H9 (cell line): ENCODE data around the gene SORCS2. TPM values are rescaled to one million over a fixed set of nuclear protein-coding genes. Genes with fewer than 3 reads are reported as not detected.

Source experiments
- DNase-seq: peaks from one replicate; pipeline ENCODE4 v3.0.0-alpha.2; 2017
- H2AFZ ChIP-seq: one replicate; pipeline ENCODE4 v1.6.1; 2013; ENCODE audit warnings: mild to moderate bottlenecking, low read length, control low read depth, moderate library complexity
- H2AK5ac ChIP-seq: 2 replicates; pipeline ENCODE4 v1.6.1; 2013; ENCODE audit warnings: low read length, control low read depth, mixed read lengths; ENCODE audit not compliant: insufficient read length
- H2BK120ac ChIP-seq: one replicate; pipeline ENCODE4 v1.6.1; 2013; ENCODE audit warnings: low read depth, mild to moderate bottlenecking, low read length, control low read depth, inconsistent platforms; ENCODE audit not compliant: poor library complexity, severe bottlenecking
- H2BK12ac ChIP-seq: 2 replicates; pipeline ENCODE4 v1.6.1; 2013; ENCODE audit warnings: low read length, control low read depth, mixed read lengths, low read depth; ENCODE audit not compliant: insufficient read length
- H2BK15ac ChIP-seq: 2 replicates; pipeline ENCODE4 v1.6.1; 2013; ENCODE audit warnings: low read depth, low read length, control low read depth
- H2BK20ac ChIP-seq: one replicate; pipeline ENCODE4 v1.6.1; 2013; ENCODE audit warnings: low read depth, mild to moderate bottlenecking, low read length, control low read depth, inconsistent platforms; ENCODE audit not compliant: poor library complexity, severe bottlenecking
- H2BK5ac ChIP-seq: 2 replicates; pipeline ENCODE4 v1.6.1; 2013; ENCODE audit warnings: low read length, control low read depth, mixed read lengths; ENCODE audit not compliant: insufficient read length
- H3K14ac ChIP-seq: 2 replicates; pipeline ENCODE4 v1.6.1; 2013; ENCODE audit warnings: low read length, control low read depth; ENCODE audit not compliant: insufficient read depth
- H3K18ac ChIP-seq: 2 replicates; pipeline ENCODE4 v1.6.1; 2013; ENCODE audit warnings: low read depth, mild to moderate bottlenecking, mixed read lengths, low read length, control low read depth; ENCODE audit not compliant: insufficient read length
- H3K23ac ChIP-seq: 2 replicates; pipeline ENCODE4 v1.6.1; 2013; ENCODE audit warnings: low read length, control low read depth, mixed read lengths, low read depth; ENCODE audit not compliant: insufficient read length
- H3K23me2 ChIP-seq: 2 replicates; pipeline ENCODE4 v1.6.1; 2013; ENCODE audit warnings: low read depth, mild to moderate bottlenecking, mixed read lengths, low read length, control low read depth; ENCODE audit not compliant: insufficient read length, poor library complexity, severe bottlenecking
- H3K27ac ChIP-seq: 2 replicates; pipeline ENCODE4 v1.5.1; 2013; ENCODE audit warnings: low read length, control low read depth, mixed read lengths, low read depth; ENCODE audit not compliant: insufficient read length
- H3K27me3 ChIP-seq: 2 replicates; pipeline ENCODE4 v1.6.1; 2013; ENCODE audit warnings: low read length, control low read depth, inconsistent platforms; ENCODE audit not compliant: insufficient read depth
- H3K4ac ChIP-seq: 2 replicates; pipeline ENCODE4 v1.6.1; 2013; ENCODE audit warnings: low read depth, mild to moderate bottlenecking, control low read depth, inconsistent platforms, low read length, moderate library complexity
- H3K4me1 ChIP-seq: 2 replicates; pipeline ENCODE4 v1.6.1; 2013; ENCODE audit warnings: low read length, control low read depth, inconsistent platforms; ENCODE audit not compliant: insufficient read depth
- H3K4me2 ChIP-seq: 2 replicates; pipeline ENCODE4 v1.6.1; 2013; ENCODE audit warnings: low read length, control low read depth, mixed read lengths; ENCODE audit not compliant: insufficient read length, insufficient read depth
- H3K56ac ChIP-seq: 2 replicates; pipeline ENCODE4 v1.6.1; 2013; ENCODE audit warnings: low read depth, mild to moderate bottlenecking, mixed read lengths, low read length, control low read depth; ENCODE audit not compliant: insufficient read length
- H3K79me1 ChIP-seq: 2 replicates; pipeline ENCODE4 v1.6.1; 2013; ENCODE audit warnings: low read depth, mild to moderate bottlenecking, moderate library complexity, low read length, control low read depth, inconsistent platforms; ENCODE audit not compliant: insufficient read depth, poor library complexity, severe bottlenecking
- H3K79me2 ChIP-seq: 2 replicates; pipeline ENCODE4 v1.6.1; 2013; ENCODE audit warnings: low read length, control low read depth, inconsistent platforms; ENCODE audit not compliant: insufficient read depth
- H3K9ac ChIP-seq: 2 replicates; pipeline ENCODE4 v1.6.1; 2013; ENCODE audit warnings: low read length, control low read depth, mixed read lengths; ENCODE audit not compliant: insufficient read length; ENCODE audit errors: extremely low read depth
- H3K9me3 ChIP-seq: one replicate; pipeline ENCODE4 v1.6.1; 2013; ENCODE audit warnings: low read depth, low read length, inconsistent platforms; ENCODE audit not compliant: control insufficient read depth
- H3T11ph ChIP-seq: one replicate; pipeline ENCODE4 v1.6.1; 2013; ENCODE audit warnings: mild to moderate bottlenecking, low read length, control low read depth, inconsistent platforms
- H4K20me1 ChIP-seq: one replicate; pipeline ENCODE4 v1.6.1; 2013; ENCODE audit not compliant: control insufficient read depth, insufficient read length, insufficient read depth
- H4K5ac ChIP-seq: 2 replicates; pipeline ENCODE4 v1.6.1; 2013; ENCODE audit warnings: low read depth, mild to moderate bottlenecking, mixed read lengths, low read length, control low read depth; ENCODE audit not compliant: insufficient read length
- H4K8ac ChIP-seq: replicated peaks from 2 replicates; pipeline ENCODE4 v1.6.1; 2013; ENCODE audit warnings: low read length, control low read depth, mixed read lengths, low read depth; ENCODE audit not compliant: insufficient read length
- H4K91ac ChIP-seq: 2 replicates; pipeline ENCODE4 v1.6.1; 2013; ENCODE audit warnings: low read depth, mild to moderate bottlenecking, moderate library complexity, mixed read lengths, low read length, control low read depth; ENCODE audit not compliant: insufficient read length
- H3K27ac Mint-ChIP-seq, 3 experiments: 2 replicates in 2 of 3; 3 replicates in 1 of 3; pipeline ENCODE4 v1.8.0; 2020 to 2021; ENCODE audit warnings: mixed read lengths in 3 of 3, mild to moderate bottlenecking in 1 of 3, moderate library complexity in 1 of 3
- H3K27me3 Mint-ChIP-seq: 2 replicates; pipeline ENCODE4 v1.8.0; 2021; ENCODE audit warnings: low read depth, mild to moderate bottlenecking, moderate library complexity, mixed read lengths
- H3K36me3 Mint-ChIP-seq, 3 experiments: 2 replicates in 2 of 3; 3 replicates in 1 of 3; pipeline ENCODE4 v1.8.0; 2020 to 2021; ENCODE audit warnings: low read depth in 3 of 3, mixed read lengths in 3 of 3; ENCODE audit not compliant: insufficient read depth in 1 of 3
- H3K4me1 Mint-ChIP-seq, 2 experiments: 2 replicates each; pipeline ENCODE4 v1.8.0; 2020; ENCODE audit warnings: mixed read lengths in 2 of 2
- H3K4me3 Mint-ChIP-seq, 2 experiments: 2 replicates in 1 of 2; 3 replicates in 1 of 2; pipeline ENCODE4 v1.8.0; 2020 to 2021; ENCODE audit warnings: mild to moderate bottlenecking in 2 of 2, mixed read lengths in 2 of 2, moderate library complexity in 1 of 2
- H3K9me3 Mint-ChIP-seq, 2 experiments: 2 replicates in 1 of 2; 3 replicates in 1 of 2; pipeline ENCODE4 v1.8.0; 2020; ENCODE audit warnings: mild to moderate bottlenecking in 2 of 2, mixed read lengths in 2 of 2, moderate library complexity in 1 of 2
- WGBS: extraction: QIAGEN DNeasy Blood & Tissue Kit; methylation state at CpG from one replicate; pipeline ENCODE4 v1.1.7; 2013; ENCODE audit warnings: missing lambda C conversion rate, low lambda C conversion rate, mixed read lengths; ENCODE audit not compliant: insufficient read length; ENCODE audit errors: extremely low coverage; 5-methylcytosine and 5-hydroxymethylcytosine counted together
- total RNA-seq: library from RNA; stranded (reverse); gene quantifications from 2 replicates; pipeline ENCODE4 v1.2.1, GENCODE V29; 2021
- TF ChIP-seq, protein P1 (sequence below): fragments of 200-600 bp; sonication (generic); conservative IDR thresholded peaks from 3 replicates; pipeline ENCODE4 v1.8.0; 2021; ENCODE audit warnings: antibody characterized with exemption, mild to moderate bottlenecking

The SORCS2 gene
- total RNA-seq, 1 experiment from 2014 or later: 0.57 TPM

DNA sequence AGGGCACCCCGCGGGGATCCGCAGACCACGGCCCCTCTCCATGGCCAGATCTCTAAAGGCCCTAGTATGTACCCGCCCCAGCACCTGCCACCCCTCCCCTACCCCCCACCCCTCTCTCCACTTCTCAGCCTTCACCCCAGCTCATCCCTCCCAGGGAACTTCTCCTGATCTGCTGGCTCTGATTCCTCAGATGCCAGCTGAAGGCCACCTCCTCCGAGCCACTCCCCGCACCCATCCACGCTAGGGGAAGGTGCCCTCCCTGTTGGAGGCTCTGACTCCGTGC lies 230.5 kb downstream of the SORCS2 start:
- TF ChIP-seq, protein P1, sequence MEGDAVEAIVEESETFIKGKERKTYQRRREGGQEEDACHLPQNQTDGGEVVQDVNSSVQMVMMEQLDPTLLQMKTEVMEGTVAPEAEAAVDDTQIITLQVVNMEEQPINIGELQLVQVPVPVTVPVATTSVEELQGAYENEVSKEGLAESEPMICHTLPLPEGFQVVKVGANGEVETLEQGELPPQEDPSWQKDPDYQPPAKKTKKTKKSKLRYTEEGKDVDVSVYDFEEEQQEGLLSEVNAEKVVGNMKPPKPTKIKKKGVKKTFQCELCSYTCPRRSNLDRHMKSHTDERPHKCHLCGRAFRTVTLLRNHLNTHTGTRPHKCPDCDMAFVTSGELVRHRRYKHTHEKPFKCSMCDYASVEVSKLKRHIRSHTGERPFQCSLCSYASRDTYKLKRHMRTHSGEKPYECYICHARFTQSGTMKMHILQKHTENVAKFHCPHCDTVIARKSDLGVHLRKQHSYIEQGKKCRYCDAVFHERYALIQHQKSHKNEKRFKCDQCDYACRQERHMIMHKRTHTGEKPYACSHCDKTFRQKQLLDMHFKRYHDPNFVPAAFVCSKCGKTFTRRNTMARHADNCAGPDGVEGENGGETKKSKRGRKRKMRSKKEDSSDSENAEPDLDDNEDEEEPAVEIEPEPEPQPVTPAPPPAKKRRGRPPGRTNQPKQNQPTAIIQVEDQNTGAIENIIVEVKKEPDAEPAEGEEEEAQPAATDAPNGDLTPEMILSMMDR: no peak
- H3K4me1 Mint-ChIP-seq: peaks cover 9 to 16% of the 10 kb centered on the region in 2 experiments
- H3K18ac ChIP-seq: no peak overlapping the region
- no peak overlapping the region for H3T11ph ChIP-seq
- no peak overlapping the region for H2BK5ac ChIP-seq
- H2AFZ ChIP-seq: no peak overlapping the region
- H3K9ac ChIP-seq: no peak overlapping the region
- WGBS: no CpG with 5 or more reads among the region's 9 CpGs
- no peaks in the 10 kb centered on the region for H3K79me2 ChIP-seq
- H3K14ac ChIP-seq: no peak overlapping the region; the same call in 1 of the 2 replicates
- no peak overlapping the region for H4K5ac ChIP-seq
- no peak for DNase-seq
- no peak overlapping the region for H2BK20ac ChIP-seq
- H3K27me3 Mint-ChIP-seq: peaks cover 39% of the 10 kb centered on the region
- H2AK5ac ChIP-seq: no peak overlapping the region
- peaks cover 8 to 10% of the 10 kb centered on the region in 2 experiments for H3K9me3 Mint-ChIP-seq
- H2BK12ac ChIP-seq: no peak overlapping the region
- peaks cover 3% of the 10 kb centered on the region for H3K23me2 ChIP-seq
- no peaks in the 10 kb centered on the region for H4K20me1 ChIP-seq
- H3K27ac Mint-ChIP-seq: no peak overlapping the region
- no peak overlapping the region for H3K4me2 ChIP-seq
- H3K56ac ChIP-seq: no peak overlapping the region
- no peak overlapping the region for H3K27ac ChIP-seq
- no peak overlapping the region for H2BK120ac ChIP-seq
- H2BK15ac ChIP-seq: no peak overlapping the region
- H3K4me3 Mint-ChIP-seq: no peak overlapping the region
- H4K91ac ChIP-seq: no peak overlapping the region
- H3K4me1 ChIP-seq: no peaks in the 10 kb centered on the region; the same call in 1 of the 2 replicates
- no peak overlapping the region for H3K4ac ChIP-seq
- H3K27me3 ChIP-seq: no peaks in the 10 kb centered on the region; the same call in 1 of the 2 replicates
- no peak overlapping the region for H3K23ac ChIP-seq
- no peaks in the 10 kb centered on the region for H3K79me1 ChIP-seq
- H3K36me3 Mint-ChIP-seq: peaks cover 0 to 8% (median 0%) of the 10 kb centered on the region in 3 experiments; a peak in 1 of 7 replicates
- H4K8ac ChIP-seq: no peak overlapping the region
- no peaks in the 10 kb centered on the region for H3K9me3 ChIP-seq
